Body of pancreas (tissue), 4 donors: Measurements from ENCODE around the gene CDH4. TPM values are rescaled to one million over a fixed set of nuclear protein-coding genes. Genes with fewer than 3 reads are reported as not detected.

Experiments used
- ATAC-seq: fragments of 150-250 bp; one replicate; pipeline ENCODE4 v1.9.1; 2016
- DNase-seq, 4 donors: peaks; one replicate each; pipeline ENCODE4 v3.0.0-alpha.2; 2019
- H3K27ac ChIP-seq, 4 donors: fragments of 200-600 bp; sonication (generic); 1 replicate in 3 of 4; 2 replicates in 1 of 4; pipeline versions ENCODE4 v1.5.1 to v1.6.1; 2016 to 2019; ENCODE audit warnings: mild to moderate bottlenecking in 1 of 4, mixed read lengths in 1 of 4, moderate library complexity in 1 of 4
- H3K27me3 ChIP-seq, 2 donors: fragments of 200-600 bp; sonication (generic); one replicate each; pipeline ENCODE4 v1.6.0; 2016; ENCODE audit warnings: mild to moderate bottlenecking in 1 of 2
- H3K36me3 ChIP-seq, 2 donors: fragments of 200-600 bp; sonication (generic); replicated peaks in 1 of 2; 2 replicates each; pipeline ENCODE4 v1.5.1; 2016; ENCODE audit warnings: low read depth in 2 of 2; ENCODE audit not compliant: insufficient read depth in 1 of 2
- H3K4me1 ChIP-seq: fragments of 200-600 bp; sonication (generic); one replicate; pipeline ENCODE4 v1.6.0; 2016
- H3K4me3 ChIP-seq, 2 donors: fragments of 200-600 bp; sonication (generic); 1 replicate in 1 of 2; 2 replicates in 1 of 2; pipeline ENCODE4 v1.5.1; 2016 to 2019
- H3K9me3 ChIP-seq, 3 donors: fragments of 200-600 bp; sonication (generic); 1 replicate in 2 of 3; 2 replicates in 1 of 3; pipeline ENCODE4 v1.5.1; 2016
- POLR2A ChIP-seq, 3 donors: fragments of 450-650 bp; IDR thresholded peaks; one replicate each; pipeline ENCODE4 v1.6.1; 2016; ENCODE audit warnings: antibody characterized with exemption in 3 of 3, mild to moderate bottlenecking in 2 of 3
- WGBS, 2 donors: methylation state at CpG; one replicate each; pipeline ENCODE4 v1.1.5; 2017; 5-methylcytosine and 5-hydroxymethylcytosine counted together
- intact Hi-C: fragments of 100-400 bp; cut with DNase I; formaldehyde crosslinking; loops from one replicate; pipeline ENCODE4 v1.15.1; 2023
- total RNA-seq, 2 donors: library from RNA; depleted of rRNA; stranded (reverse); fragments of >200 nt; gene quantifications; one replicate each; pipeline ENCODE4 v1.1.0, GENCODE V29; 2016
- TF ChIP-seq, protein P1 (sequence below), 7 experiments: fragments of 450-650 bp in 4 of 7; fragments of 200-600 bp in 3 of 7; sonication (generic) in 3 of 7; IDR thresholded peaks; one replicate each; pipeline ENCODE4 v1.5.1; 2016 to 2019; ENCODE audit warnings: antibody characterized with exemption in 7 of 7

CDH4 gene
- total RNA-seq, 2 donors from 2014 or later: 0.33 to 0.52 TPM

DNA sequence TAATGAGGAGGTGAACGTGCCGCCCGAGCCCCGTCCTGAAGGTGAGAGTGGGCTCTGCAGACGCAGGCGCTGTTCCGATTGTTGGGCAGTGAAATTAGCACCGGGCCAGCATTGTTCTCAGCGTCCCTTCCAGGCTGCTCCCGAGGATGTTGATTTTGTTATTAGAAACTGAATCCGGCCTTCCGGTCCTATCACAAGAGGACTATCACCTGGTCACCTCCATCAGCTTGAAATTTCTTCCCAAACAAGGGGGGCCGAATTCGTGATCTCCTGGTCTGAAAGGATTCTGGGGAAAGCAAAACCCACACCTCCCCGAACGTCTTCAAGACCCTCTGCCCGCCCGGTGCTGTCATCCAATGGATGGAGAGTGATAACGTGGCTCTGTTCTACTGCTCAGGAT is 627.6 kb downstream of the CDH4 start:
- ATAC-seq (no peak), DNase-seq (no peak)
- Histone ChIP-seq H3K4me3 (no peak overlapping the region), H3K27me3 (peaks cover 0 to 4% of the 10 kb centered on the region in 2 donors), H3K9me3 (no peaks in the 10 kb centered on the region), H3K27ac (no peak overlapping the region), H3K4me1 (no peaks in the 10 kb centered on the region), H3K36me3 (no peaks in the 10 kb centered on the region)
- TF ChIP-seq POLR2A (IDR thresholded peaks at IDR 0.05): no peak
- TF ChIP-seq, protein P1, sequence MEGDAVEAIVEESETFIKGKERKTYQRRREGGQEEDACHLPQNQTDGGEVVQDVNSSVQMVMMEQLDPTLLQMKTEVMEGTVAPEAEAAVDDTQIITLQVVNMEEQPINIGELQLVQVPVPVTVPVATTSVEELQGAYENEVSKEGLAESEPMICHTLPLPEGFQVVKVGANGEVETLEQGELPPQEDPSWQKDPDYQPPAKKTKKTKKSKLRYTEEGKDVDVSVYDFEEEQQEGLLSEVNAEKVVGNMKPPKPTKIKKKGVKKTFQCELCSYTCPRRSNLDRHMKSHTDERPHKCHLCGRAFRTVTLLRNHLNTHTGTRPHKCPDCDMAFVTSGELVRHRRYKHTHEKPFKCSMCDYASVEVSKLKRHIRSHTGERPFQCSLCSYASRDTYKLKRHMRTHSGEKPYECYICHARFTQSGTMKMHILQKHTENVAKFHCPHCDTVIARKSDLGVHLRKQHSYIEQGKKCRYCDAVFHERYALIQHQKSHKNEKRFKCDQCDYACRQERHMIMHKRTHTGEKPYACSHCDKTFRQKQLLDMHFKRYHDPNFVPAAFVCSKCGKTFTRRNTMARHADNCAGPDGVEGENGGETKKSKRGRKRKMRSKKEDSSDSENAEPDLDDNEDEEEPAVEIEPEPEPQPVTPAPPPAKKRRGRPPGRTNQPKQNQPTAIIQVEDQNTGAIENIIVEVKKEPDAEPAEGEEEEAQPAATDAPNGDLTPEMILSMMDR (IDR thresholded peaks at IDR 0.05): no peak
- WGBS, 2 donors: 80 to 81% methylated on average over 19 of the region's 19 CpGs
- intact Hi-C loops: no loop called here

DNA sequence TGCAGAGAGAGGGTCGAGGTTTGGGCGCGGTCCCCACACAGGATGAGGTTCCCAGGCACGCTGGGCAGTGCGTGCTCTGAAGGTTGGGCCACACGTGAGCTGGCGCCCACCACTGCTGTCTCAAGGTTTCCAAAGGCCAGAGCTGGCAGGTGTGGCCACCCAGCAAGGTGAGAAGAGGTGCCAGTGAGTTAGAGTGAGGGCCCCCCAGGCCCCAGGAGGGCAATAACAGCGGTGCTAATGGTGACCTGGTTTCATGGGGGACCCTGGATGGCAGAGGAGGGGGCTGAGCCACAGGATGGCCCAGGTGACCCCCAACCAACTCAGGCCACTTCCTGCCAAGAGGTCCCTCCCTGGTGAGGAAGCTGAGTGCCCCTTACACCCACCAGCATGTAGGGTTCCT is 628.6 kb downstream of the CDH4 start:
- no peak for TF ChIP-seq POLR2A (IDR thresholded peaks at IDR 0.05)
- TF ChIP-seq, protein P1 (IDR thresholded peaks at IDR 0.05): no peak
- Histone ChIP-seq H3K27ac (no peak overlapping the region), H3K9me3 (no peaks in the 10 kb centered on the region), H3K36me3 (no peaks in the 10 kb centered on the region), H3K4me1 (no peaks in the 10 kb centered on the region), H3K27me3 (peaks cover 0 to 4% of the 10 kb centered on the region in 2 donors), H3K4me3 (no peak overlapping the region)
- no peak for ATAC-seq
- WGBS, 2 donors: 80 to 82% methylated on average over 1 to 8 of the region's 8 CpGs
- intact Hi-C loops: no loop called here
- no peak for DNase-seq

DNA sequence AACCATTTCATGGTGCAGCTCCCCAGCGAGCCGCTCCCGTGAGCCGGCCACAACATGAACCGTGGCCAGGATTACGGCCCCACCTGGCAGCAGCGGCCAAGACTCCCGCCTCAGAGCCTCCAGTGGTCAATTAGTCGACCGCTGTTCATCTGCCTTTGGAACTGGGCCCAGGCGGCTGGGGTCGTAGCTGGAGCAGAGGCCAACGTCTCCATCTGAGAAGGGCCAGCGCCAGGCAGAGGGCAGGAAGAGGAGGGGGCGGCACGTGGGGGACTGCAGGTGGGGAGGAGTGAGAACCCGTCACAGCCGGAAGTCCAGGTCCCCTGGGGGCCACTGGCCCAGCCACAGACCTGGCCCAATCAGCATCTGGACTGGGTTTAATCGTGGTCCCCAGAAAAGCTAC is 629.4 kb downstream of the CDH4 start:
- 63 to 67% methylated on average over 1 to 19 of the region's 19 CpGs for WGBS, 2 donors
- TF ChIP-seq POLR2A (IDR thresholded peaks at IDR 0.05): no peak
- TF ChIP-seq, protein P1 (IDR thresholded peaks at IDR 0.05): no peak
- Histone ChIP-seq H3K27me3 (peaks cover 0 to 4% of the 10 kb centered on the region in 2 donors), H3K36me3 (no peaks in the 10 kb centered on the region), H3K27ac (no peak overlapping the region), H3K4me1 (no peaks in the 10 kb centered on the region), H3K4me3 (no peak overlapping the region), H3K9me3 (no peaks in the 10 kb centered on the region)
- no peak for ATAC-seq
- DNase-seq: no peak
- intact Hi-C loops: no loop called here

DNA sequence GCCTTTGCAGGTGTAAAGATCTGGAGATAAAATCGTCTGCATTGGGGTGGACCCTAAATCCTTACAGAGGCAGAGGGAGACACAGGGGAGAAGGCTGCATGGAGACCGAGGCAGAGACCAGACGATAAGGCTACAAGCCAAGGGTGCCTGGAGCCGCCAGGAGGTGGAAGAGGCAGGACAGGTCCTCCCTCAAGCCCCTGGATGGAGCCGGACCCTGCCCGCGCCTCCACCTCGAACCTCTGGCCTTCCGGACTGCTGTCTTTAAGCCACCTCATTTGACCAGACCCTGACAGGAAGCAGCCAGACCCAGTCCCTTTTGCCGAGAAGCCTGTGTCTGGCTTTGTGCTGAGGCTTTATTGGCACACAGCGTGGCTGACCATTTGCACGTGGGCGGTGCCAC is 629.8 kb downstream of the CDH4 start:
- TF ChIP-seq, protein P1 (IDR thresholded peaks at IDR 0.05): no peak
- no peak for TF ChIP-seq POLR2A (IDR thresholded peaks at IDR 0.05)
- ATAC-seq (no peak), DNase-seq (no peak)
- no peak overlapping the region for H3K4me3 ChIP-seq
- intact Hi-C loops: no loop called here
- no peaks in the 10 kb centered on the region for H3K4me1 ChIP-seq
- H3K27ac ChIP-seq: no peak overlapping the region
- peaks cover 0 to 4% of the 10 kb centered on the region in 2 donors for H3K27me3 ChIP-seq
- H3K9me3 ChIP-seq: no peaks in the 10 kb centered on the region
- no peaks in the 10 kb centered on the region for H3K36me3 ChIP-seq
- 67 to 75% methylated on average over 11 to 13 of the region's 13 CpGs for WGBS, 2 donors
